GM19452 (cell line): ENCODE data around the gene DDIT4.
"Not testable (repeated sequence)": the region's sequence is repeated elsewhere in the genome, so short reads cannot be mapped to it uniquely, and the experiment has no call there.

Experiments
- ATAC-seq: cut with Tn5 transposase; IDR thresholded peaks from one replicate; pipeline ENCODE4 v1.9.1; 2021; ENCODE audit not compliant: unreplicated experiment

Gene DDIT4, protein sequence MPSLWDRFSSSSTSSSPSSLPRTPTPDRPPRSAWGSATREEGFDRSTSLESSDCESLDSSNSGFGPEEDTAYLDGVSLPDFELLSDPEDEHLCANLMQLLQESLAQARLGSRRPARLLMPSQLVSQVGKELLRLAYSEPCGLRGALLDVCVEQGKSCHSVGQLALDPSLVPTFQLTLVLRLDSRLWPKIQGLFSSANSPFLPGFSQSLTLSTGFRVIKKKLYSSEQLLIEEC

DNA sequence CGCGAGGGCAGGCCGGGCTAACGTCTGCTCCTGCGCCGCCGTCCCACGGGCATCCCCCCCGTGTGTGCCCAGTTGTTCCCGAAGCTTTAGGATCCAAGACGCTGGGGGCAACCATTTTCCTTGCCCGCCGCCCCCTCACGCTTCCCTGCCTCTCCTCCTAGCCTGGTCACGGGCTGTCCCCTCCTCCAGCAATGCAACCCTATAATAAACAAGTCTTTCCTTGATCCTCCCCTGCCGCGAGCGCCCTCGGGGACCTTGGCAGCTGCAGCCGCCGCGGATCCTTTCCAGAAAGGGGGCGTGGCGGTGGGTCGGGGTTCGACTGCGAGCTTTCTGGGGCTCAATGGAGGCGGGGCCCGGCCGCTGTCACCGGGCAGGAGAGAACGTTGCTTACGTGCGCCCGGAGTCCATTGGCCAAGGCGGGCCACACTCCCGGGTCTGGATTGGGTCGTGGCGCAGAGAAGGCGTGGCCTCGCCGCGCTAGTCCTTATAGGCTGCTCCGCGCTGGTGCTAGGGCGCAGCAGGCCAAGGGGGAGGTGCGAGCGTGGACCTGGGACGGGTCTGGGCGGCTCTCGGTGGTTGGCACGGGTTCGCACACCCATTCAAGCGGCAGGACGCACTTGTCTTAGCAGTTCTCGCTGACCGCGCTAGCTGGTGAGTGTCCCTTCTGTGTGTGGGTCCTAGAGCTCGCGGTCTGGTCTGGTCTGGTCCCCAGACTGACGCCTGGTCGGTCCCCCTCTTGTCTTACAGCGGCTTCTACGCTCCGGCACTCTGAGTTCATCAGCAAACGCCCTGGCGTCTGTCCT is at the start of gene DDIT4:
DDIT4 (plus strand) TSS at position 515 of the 803 bp plus-strand sequence. CDS start 293 bp downstream, outside the sequence.
- peak; percentile 86 for ATAC-seq

DNA sequence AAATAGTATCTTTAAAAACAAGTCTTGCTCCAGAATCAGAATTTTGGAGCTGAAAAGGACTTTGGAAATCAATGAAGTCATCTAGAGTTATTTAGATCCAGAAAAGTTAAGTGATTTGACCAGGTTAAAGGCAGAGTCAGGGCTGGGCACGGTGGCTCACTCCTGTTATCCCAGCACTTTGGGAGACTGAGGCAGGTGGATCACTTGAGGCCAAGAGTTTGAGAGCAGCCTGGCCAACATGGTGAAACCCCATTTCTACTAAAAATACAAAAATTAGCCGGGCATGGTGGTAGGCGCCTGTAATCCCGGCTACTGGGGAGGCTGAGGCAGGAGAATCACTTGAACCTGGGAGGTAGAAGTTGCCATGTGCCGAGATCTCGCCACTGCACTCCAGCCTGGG is 49.5 kb upstream of the DDIT4 start:
- ATAC-seq = not testable (repeated sequence)

DNA sequence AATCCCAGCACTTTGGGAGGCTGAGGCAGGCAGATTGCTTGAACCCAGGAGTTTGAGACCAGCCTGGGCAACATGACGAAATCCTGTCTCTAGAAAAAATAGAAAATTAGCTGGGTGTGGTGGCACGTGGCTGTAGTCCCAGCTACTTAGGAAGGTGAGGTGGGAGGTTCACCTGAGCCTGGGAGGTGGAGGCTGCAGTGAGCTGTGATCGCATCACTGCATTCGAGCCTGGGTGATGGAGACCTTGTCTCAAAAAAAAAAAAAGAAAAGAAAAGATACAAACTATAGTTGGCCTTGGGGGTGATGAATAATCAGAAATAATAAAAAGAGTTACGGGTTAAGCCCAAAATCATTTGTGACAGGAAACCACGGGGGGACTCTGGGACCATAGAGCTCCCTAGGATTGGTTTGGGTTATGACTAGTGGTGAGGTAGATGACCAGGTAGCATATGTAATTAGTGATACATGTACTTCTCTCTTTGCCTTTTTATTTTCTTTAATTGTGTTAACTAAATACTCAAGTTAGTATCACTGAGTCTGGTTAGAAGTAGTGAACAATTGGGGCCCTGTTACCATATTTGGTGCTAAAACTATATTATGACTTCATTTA is 47.2 kb upstream of the DDIT4 start:
- ATAC-seq = no peak

- ATAC-seq = no peak
Observed at GRCh38 chr10:72227826-72228225, 45.9 kb upstream of the DDIT4 start.

GRCh38 chr10:72228318-72228751 is 45.4 kb upstream of the DDIT4 start:
- ATAC-seq = no peak

- no peak for ATAC-seq
Observed at GRCh38 chr10:72229261-72230251, 44.2 kb upstream of the DDIT4 start.

GRCh38 chr10:72233621-72234020 is 40.1 kb upstream of the DDIT4 start:
- no peak for ATAC-seq

GRCh38 chr10:72234560-72235095 is 39.1 kb upstream of the DDIT4 start:
- ATAC-seq = no peak

DNA sequence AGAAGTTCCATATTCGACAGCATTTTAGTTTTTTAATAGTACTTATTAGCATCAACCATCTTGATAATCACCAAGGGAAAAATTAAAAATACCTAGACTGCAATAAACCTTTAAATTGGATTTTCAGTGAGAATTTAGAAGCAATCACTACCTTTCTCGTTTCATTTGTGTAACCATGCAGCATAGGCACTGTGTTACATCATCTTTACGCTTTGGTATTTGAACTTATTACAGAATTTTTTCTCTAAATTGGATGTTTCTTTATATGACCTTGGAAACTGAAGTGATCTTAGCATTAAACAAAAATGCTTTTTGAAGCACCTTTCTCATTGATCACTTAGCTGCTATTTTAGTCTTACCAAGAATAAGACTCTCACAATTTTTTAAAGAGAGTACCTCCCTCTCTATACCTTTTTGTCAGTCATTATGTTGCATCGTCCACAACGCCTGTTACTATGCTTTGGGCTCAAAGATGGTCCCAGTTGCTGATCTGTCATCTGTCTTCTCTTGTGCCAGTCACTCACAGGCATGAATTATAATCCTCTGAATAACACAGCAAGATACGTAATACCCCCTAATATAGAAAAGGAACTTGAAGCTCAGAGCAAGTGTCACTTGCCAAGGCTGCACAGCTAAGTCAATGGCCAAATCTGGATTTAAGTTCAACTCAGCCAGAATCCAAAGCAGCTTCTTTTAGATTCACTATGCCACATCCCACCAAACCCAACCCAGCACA is 38.0 kb upstream of the DDIT4 start:
- no peak for ATAC-seq

GRCh38 chr10:72238392-72239175 is 35.1 kb upstream of the DDIT4 start:
- ATAC-seq = no peak

DNA sequence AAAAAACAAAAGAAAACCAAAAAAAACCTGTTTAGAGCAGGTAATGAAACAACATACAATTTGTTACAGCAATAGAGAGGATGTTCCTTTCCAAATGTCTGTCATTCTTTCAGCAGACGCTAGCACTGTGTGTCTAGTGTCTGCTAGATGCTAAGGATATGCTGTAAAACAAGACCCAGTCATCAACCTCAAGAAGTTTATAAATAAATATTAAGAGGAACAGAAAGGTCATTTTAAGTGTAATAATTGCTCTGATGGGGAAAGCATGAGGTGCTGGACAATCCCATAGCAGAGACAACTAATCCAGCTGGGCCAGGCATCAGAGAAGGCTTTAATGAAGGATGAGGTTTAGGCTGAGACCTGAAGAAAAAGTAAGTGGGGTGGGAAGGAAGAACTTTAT is 34.3 kb upstream of the DDIT4 start:
- no peak for ATAC-seq

DNA sequence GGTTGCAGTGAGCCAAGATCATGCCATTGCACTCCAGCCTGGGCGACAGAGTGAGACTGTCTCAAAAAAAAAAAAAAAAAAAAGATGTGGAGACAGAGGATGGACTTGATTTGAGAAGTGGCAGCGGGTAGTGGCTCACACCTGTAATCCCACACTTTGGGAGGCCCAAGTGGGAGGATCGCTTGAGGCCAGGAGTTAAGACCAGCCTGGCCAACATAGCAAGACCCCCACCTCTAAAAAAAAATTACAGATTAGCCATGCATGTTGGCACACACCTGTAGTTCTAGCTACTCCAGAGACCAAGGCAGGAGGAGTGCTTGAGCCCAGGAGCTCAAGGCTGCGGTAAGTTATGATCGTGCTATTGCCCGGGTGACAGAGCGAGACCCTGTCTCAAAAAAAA is 33.4 kb upstream of the DDIT4 start:
- no peak for ATAC-seq

DNA sequence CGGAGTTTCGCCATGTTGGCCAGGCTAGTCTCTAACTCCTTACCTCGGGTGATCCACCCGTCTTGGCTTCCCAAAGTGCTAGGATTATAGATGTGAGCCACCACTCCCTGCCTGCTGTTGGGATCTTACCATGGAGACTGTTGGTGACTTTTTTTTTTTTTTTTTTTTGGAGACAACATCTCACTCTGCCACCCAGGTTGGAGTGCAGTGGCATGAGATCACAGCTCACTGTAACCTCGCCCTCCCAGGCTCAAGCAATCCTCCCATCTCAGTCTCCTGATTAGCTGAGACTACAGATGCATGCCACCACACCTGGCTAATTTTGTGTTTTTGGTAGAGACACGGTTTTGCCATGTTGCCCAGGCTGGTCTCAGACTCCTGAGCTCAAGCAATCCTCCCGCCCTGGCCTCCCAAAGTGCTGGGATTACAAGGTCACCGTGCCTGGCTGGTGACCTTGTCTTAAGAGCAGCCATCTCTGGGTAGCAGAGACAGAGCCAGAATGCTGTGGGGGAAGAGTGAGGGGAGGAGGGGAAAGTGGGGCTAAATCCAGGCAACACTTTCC is 32.0 kb upstream of the DDIT4 start:
- ATAC-seq = no peak

GRCh38 chr10:72242675-72243074 is 31.0 kb upstream of the DDIT4 start:
- ATAC-seq = no peak

GRCh38 chr10:72243822-72244437 is 29.8 kb upstream of the DDIT4 start:
- no peak for ATAC-seq

GRCh38 chr10:72244573-72245038 is 29.1 kb upstream of the DDIT4 start:
- no peak for ATAC-seq

GRCh38 chr10:72245949-72246525 is 27.7 kb upstream of the DDIT4 start:
- no peak for ATAC-seq
